HCT116 (cell line): ENCODE data around the gene PDHX. TPM values are rescaled to one million over a fixed set of nuclear protein-coding genes. Genes with fewer than 3 reads are reported as not detected.

Experiments
- ATAC-seq: fragments of 200-7000 bp; cut with Tn5 transposase; 2 replicates; pipeline ENCODE4 v1.9.1; 2020; ENCODE audit warnings: mild to moderate bottlenecking, moderate library complexity
- BruUV-seq: library from RNA; stranded (reverse); fragments of 400-500 nt; replicated peaks from 2 replicates; lab custom pipeline; 2021; lab: Mats Ljungman, UMichigan
- CTCF ChIA-PET: fragments of 300-600 bp; sonication (Branson Sonifier 250); formaldehyde crosslinking; loops from one replicate; lab custom pipeline; 2021; ENCODE audit warnings: antibody characterized with exemption; lab: Charles Lee
- POLR2A ChIA-PET: fragments of 300-600, 350-600 bp; sonication (Branson Sonifier 250); formaldehyde crosslinking; loops from one replicate; lab custom pipeline; 2021; ENCODE audit warnings: antibody characterized with exemption; lab: Charles Lee
- RAD21 ChIA-PET, 2 experiments: fragments of 300-600 bp; sonication (Branson Sonifier 250); formaldehyde crosslinking; loops; one replicate each; lab custom pipeline; 2023; ENCODE audit warnings: low total read pairs in 2 of 2; ENCODE audit not compliant: uncharacterized antibody in 2 of 2, unreplicated experiment in 2 of 2, low non-redundant PET in 1 of 2; lab: Charles Lee
- DNase-seq: peaks from one replicate; pipeline ENCODE4 v3.0.0-alpha.2; 2010; ENCODE audit warnings: low read depth, low spot score
- H2AFZ ChIP-seq: fragments of 200-600 bp; shearing (Covaris generic), sonication (generic); 2 replicates; pipeline ENCODE4 v1.6.1; 2017; ENCODE audit warnings: low read depth, mixed run types, mixed read lengths, antibody characterized with exemption, low read length; ENCODE audit not compliant: poor library complexity, severe bottlenecking
- H3K27ac ChIP-seq: 2 replicates; pipeline ENCODE4 v1.5.1; 2012; ENCODE audit warnings: low read depth, low read length
- H3K27me3 ChIP-seq: fragments of 200-600 bp; sonication (generic); 2 replicates; pipeline ENCODE4 v1.6.1; 2016; ENCODE audit warnings: mixed run types, low read length, mixed read lengths; ENCODE audit not compliant: insufficient read depth
- H3K36me3 ChIP-seq, 2 experiments: fragments of 200-500 bp in 1 of 2; fragments of 200-600 bp in 1 of 2; sonication (Bioruptor generic) in 1 of 2; sonication (generic) in 1 of 2; 2 replicates each; pipeline versions ENCODE4 v1.5.1 to v1.6.1; 2014 to 2016; ENCODE audit warnings: low read length in 2 of 2, inconsistent platforms in 1 of 2, mixed read lengths in 1 of 2, mixed run types in 1 of 2; ENCODE audit not compliant: insufficient read depth in 2 of 2, control insufficient read depth in 1 of 2
- H3K4me1 ChIP-seq, 2 experiments: fragments of 200-600 bp in 1 of 2; sonication (generic) in 1 of 2; 2 replicates each; pipeline versions ENCODE4 v1.5.1 to v1.6.1; 2012 to 2017; ENCODE audit warnings: low read length in 2 of 2, inconsistent platforms in 1 of 2, mild to moderate bottlenecking in 1 of 2, mixed read lengths in 1 of 2, mixed run types in 1 of 2, moderate library complexity in 1 of 2; ENCODE audit not compliant: insufficient read depth in 2 of 2, control insufficient read depth in 1 of 2
- H3K4me2 ChIP-seq: fragments of 200-600 bp; sonication (generic); 2 replicates; pipeline ENCODE4 v1.6.1; 2017; ENCODE audit warnings: mixed run types, low read length, mixed read lengths
- H3K4me3 ChIP-seq, 2 experiments: fragments of 200-600 bp in 1 of 2; sonication (generic) in 1 of 2; replicated peaks in 1 of 2; 2 replicates each; pipeline ENCODE4 v1.5.1; 2011 to 2016; ENCODE audit warnings: low read length in 2 of 2, control low read depth in 1 of 2, low read depth in 1 of 2, mild to moderate bottlenecking in 1 of 2, mixed read lengths in 1 of 2, mixed run types in 1 of 2
- H3K79me2 ChIP-seq: fragments of 200-600 bp; sonication (generic); 2 replicates; pipeline ENCODE4 v1.6.1; 2017; ENCODE audit warnings: mild to moderate bottlenecking, mixed run types, low read length, moderate library complexity, mixed read lengths; ENCODE audit not compliant: insufficient read depth
- H3K9ac ChIP-seq: fragments of 200-600 bp; sonication (generic); 2 replicates; pipeline ENCODE4 v1.6.1; 2016; ENCODE audit warnings: low read length, mixed read lengths
- H3K9me2 ChIP-seq: fragments of 200-600 bp; sonication (generic), shearing (Covaris generic); 2 replicates; pipeline ENCODE4 v1.6.1; 2017; ENCODE audit warnings: mixed run types, mild to moderate bottlenecking, moderate library complexity; ENCODE audit not compliant: insufficient read depth
- H3K9me3 ChIP-seq, 2 experiments: fragments of 200-500 bp in 1 of 2; fragments of 200-600 bp in 1 of 2; sonication (Bioruptor generic) in 1 of 2; sonication (generic) in 1 of 2; 2 replicates each; pipeline ENCODE4 v1.6.1; 2014 to 2017; ENCODE audit warnings: low read length in 2 of 2, mixed read lengths in 2 of 2, inconsistent platforms in 1 of 2, low read depth in 1 of 2, mild to moderate bottlenecking in 1 of 2, mixed run types in 1 of 2, moderate library complexity in 1 of 2; ENCODE audit not compliant: control insufficient read depth in 1 of 2, insufficient read depth in 1 of 2
- H4K20me1 ChIP-seq: fragments of 200-600 bp; sonication (generic), shearing (Covaris generic); 2 replicates; pipeline ENCODE4 v1.6.1; 2017; ENCODE audit warnings: mixed run types, mild to moderate bottlenecking, moderate library complexity; ENCODE audit not compliant: insufficient read depth
- CEBPB ChIP-seq: IDR thresholded peaks from 2 replicates; pipeline ENCODE4 v1.6.1; 2012; ENCODE audit warnings: low read depth
- CTCF ChIP-seq, 3 experiments: fragments of 200-600 bp in 1 of 3; sonication (generic) in 1 of 3; IDR thresholded peaks in 2 of 3; conservative IDR thresholded peaks in 1 of 3; 2 replicates each; pipeline ENCODE4 v1.5.1; 2012 to 2017; ENCODE audit warnings: low read depth in 2 of 3, low read length in 2 of 3, antibody characterized with exemption in 1 of 3, borderline replicate concordance in 1 of 3, control low read depth in 1 of 3, mild to moderate bottlenecking in 1 of 3, mixed read lengths in 1 of 3, mixed run types in 1 of 3, moderate library complexity in 1 of 3; ENCODE audit not compliant: insufficient read depth in 1 of 3
- FOSL1 ChIP-seq: IDR thresholded peaks from 2 replicates; pipeline ENCODE4 v1.6.1; 2012; ENCODE audit warnings: low read depth
- JUND ChIP-seq: IDR thresholded peaks from 2 replicates; pipeline ENCODE4 v1.6.1; 2012
- MAX ChIP-seq: IDR thresholded peaks from 2 replicates; pipeline ENCODE4 v1.6.1; 2012
- POLR2A ChIP-seq: IDR thresholded peaks from 2 replicates; pipeline ENCODE4 v1.7.0; 2011; ENCODE audit warnings: borderline replicate concordance; ENCODE audit not compliant: insufficient read depth, insufficient read length; ENCODE audit errors: extremely low read depth
- POLR2AphosphoS5 ChIP-seq: IDR thresholded peaks from 2 replicates; pipeline ENCODE4 v1.6.1; 2011; ENCODE audit warnings: mild to moderate bottlenecking, low read depth, low read length, moderate library complexity
- RAD21 ChIP-seq: IDR thresholded peaks from 2 replicates; pipeline ENCODE4 v1.6.1; 2012; ENCODE audit warnings: low read depth, mild to moderate bottlenecking
- SP1 ChIP-seq: IDR thresholded peaks from 2 replicates; pipeline ENCODE4 v1.6.1; 2012; ENCODE audit warnings: low read depth
- SRF ChIP-seq: IDR thresholded peaks from 2 replicates; pipeline ENCODE4 v1.6.1; 2012; ENCODE audit warnings: low read depth
- YY1 ChIP-seq: IDR thresholded peaks from 2 replicates; pipeline ENCODE4 v1.6.1; 2011; ENCODE audit warnings: low read length, low read depth, moderate library complexity, mild to moderate bottlenecking; ENCODE audit not compliant: insufficient replicate concordance; ENCODE audit errors: extremely low read depth
- ZFX ChIP-seq: fragments of 450-650 bp; IDR thresholded peaks from 2 replicates; pipeline ENCODE4 v1.6.1; 2017
- intact Hi-C: fragments of 100-400 bp; cut with micrococcal nuclease; formaldehyde crosslinking; loops from 2 replicates; pipeline ENCODE4 v1.10.0; 2022
- total RNA-seq: library from RNA; stranded (reverse); gene quantifications from one replicate; pipeline ENCODE4 v1.2.1, GENCODE V29; 2021; ENCODE audit not compliant: unreplicated experiment

PDHX gene
- total RNA-seq, 1 experiment from 2014 or later = 36.6 TPM

GRCh38 chr11:34953955-34954354 lies 37.5 kb downstream of the PDHX start:
- POLR2A ChIA-PET = no interaction called here
- Histone ChIP-seq H2AFZ (no peak overlapping the region), H3K4me2 (no peak overlapping the region), H3K9me3 (no peaks in the 10 kb centered on the region), H3K36me3 (no peaks in the 10 kb centered on the region), H3K4me1 (no peaks in the 10 kb centered on the region), H3K27me3 (no peaks in the 10 kb centered on the region), H3K9ac (no peak overlapping the region), H3K9me2 (no peaks in the 10 kb centered on the region), H4K20me1 (no peaks in the 10 kb centered on the region), H3K4me3 (no peak overlapping the region), H3K79me2 (no peaks in the 10 kb centered on the region), H3K27ac (no peak overlapping the region)
- no TSS peak for BruUV-seq
- no peak for ATAC-seq
- no peak for TF ChIP-seq POLR2A
- no peak for TF ChIP-seq CEBPB
- TF ChIP-seq YY1 = no peak
- TF ChIP-seq MAX = no peak
- no peak for TF ChIP-seq JUND
- no peak for TF ChIP-seq SRF
- TF ChIP-seq SP1 = no peak
- no peak for TF ChIP-seq CTCF (IDR thresholded peaks at IDR 0.05 in 2 of 3, conservative IDR thresholded peaks at IDR 0.05 in 1 of 3; ENCODE audit: borderline replicate concordance in 1 of 3, insufficient read depth in 1 of 3, low read depth in 2 of 3, low read length in 2 of 3)
- TF ChIP-seq RAD21 = no peak
- no peak for TF ChIP-seq ZFX
- TF ChIP-seq POLR2AphosphoS5 = no peak
- no peak for TF ChIP-seq FOSL1
- no peak for DNase-seq
- intact Hi-C loops = no loop called here
- CTCF ChIA-PET = no interaction called here
- RAD21 ChIA-PET = no interaction called here
